HepG2 (cell line): ENCODE results near the gene MAGIX. TPM values are rescaled to one million over a fixed set of nuclear protein-coding genes. Genes with fewer than 3 reads are reported as not detected.
A peak's percentile ranks its signal among the peaks of the same experiment; 100 is the strongest.

Experiments
- ATAC-seq: fragments of 200-7000 bp; cut with Tn5 transposase; 3 replicates; pipeline ENCODE4 v1.9.1; 2020; ENCODE audit warnings: mild to moderate bottlenecking, moderate library complexity
- BruUV-seq: library from RNA; stranded (reverse); fragments of 400-500 nt; replicated peaks from 2 replicates; lab custom pipeline; 2021; lab: Mats Ljungman, UMichigan
- CTCF ChIA-PET: fragments of 300-600 bp; formaldehyde crosslinking; extraction: SDS; loops from one replicate; lab custom pipeline; 2021; ENCODE audit warnings: low total read pairs, inconsistent platforms, low intra/inter-chr PET ratio; lab: Yijun Ruan, JAX
- POLR2A ChIA-PET: fragments of 350-600 bp; sonication (Branson Sonifier 250); formaldehyde crosslinking; loops from one replicate; lab custom pipeline; 2020; ENCODE audit warnings: antibody characterized with exemption, inconsistent platforms; lab: Yijun Ruan, JAX
- DNase-seq: peaks from one replicate; pipeline ENCODE4 v3.0.0-alpha.2; 2015; ENCODE audit warnings: low spot score
- FAIRE-seq: peaks from 3 replicates; lab custom pipeline; 2011; peaks lifted over from hg19 to GRCh38; lab: Jason Lieb, UNC
- H2AFZ ChIP-seq: one replicate; pipeline ENCODE4 v1.6.1; 2011; ENCODE audit warnings: low read length, inconsistent platforms
- H3K27ac ChIP-seq: fragments of 300-600 bp; 3 replicates; pipeline ENCODE4 v1.8.0; 2011; ENCODE audit warnings: mixed run types, mild to moderate bottlenecking, mixed read lengths, low read length, inconsistent platforms; ENCODE audit not compliant: insufficient read depth; ENCODE audit errors: extremely low read length
- H3K27me3 ChIP-seq, 2 experiments: fragments of 200-600 bp in 1 of 2; 2 replicates in 1 of 2; 3 replicates in 1 of 2; pipeline versions ENCODE4 v1.6.0 to v1.8.0; 2011; ENCODE audit warnings: low read length in 2 of 2, mild to moderate bottlenecking in 2 of 2, moderate library complexity in 2 of 2, inconsistent platforms in 1 of 2; ENCODE audit not compliant: insufficient read depth in 2 of 2, control insufficient read depth in 1 of 2
- H3K36me3 ChIP-seq, 2 experiments: fragments of 200-600 bp in 1 of 2; replicated peaks in 1 of 2; 2 replicates in 1 of 2; 3 replicates in 1 of 2; pipeline versions ENCODE4 v1.5.1 to v1.8.0; 2011; ENCODE audit warnings: low read length in 2 of 2, inconsistent platforms in 1 of 2; ENCODE audit not compliant: insufficient read depth in 2 of 2, control insufficient read depth in 1 of 2
- H3K4me1 ChIP-seq: 2 replicates; pipeline ENCODE4 v1.5.1; 2012; ENCODE audit warnings: low read length, inconsistent platforms; ENCODE audit not compliant: insufficient read depth
- H3K4me2 ChIP-seq: 2 replicates; pipeline ENCODE4 v1.6.0; 2011; ENCODE audit warnings: low read depth, low read length, inconsistent platforms
- H3K4me3 ChIP-seq, 3 experiments: fragments of 200-600 bp in 1 of 3; sonication (generic), shearing (Covaris generic) in 1 of 3; replicated peaks in 1 of 3; 2 replicates each; pipeline ENCODE4 v1.5.1; 2011 to 2016; ENCODE audit warnings: low read length in 3 of 3, inconsistent platforms in 2 of 3, low read depth in 2 of 3, mild to moderate bottlenecking in 2 of 3, control low read depth in 1 of 3, mixed read lengths in 1 of 3; ENCODE audit not compliant: insufficient read depth in 1 of 3
- H3K79me2 ChIP-seq: one replicate; pipeline ENCODE4 v1.6.1; 2011; ENCODE audit warnings: low read length, inconsistent platforms; ENCODE audit not compliant: insufficient read depth
- H3K9ac ChIP-seq: 2 replicates; pipeline ENCODE4 v1.6.0; 2011; ENCODE audit warnings: mild to moderate bottlenecking, low read depth, low read length, inconsistent platforms; ENCODE audit not compliant: insufficient read depth
- H3K9me3 ChIP-seq: 2 replicates; pipeline ENCODE4 v1.5.1; 2012; ENCODE audit warnings: mild to moderate bottlenecking, low read length
- H4K20me1 ChIP-seq: 2 replicates; pipeline ENCODE4 v1.6.0; 2011; ENCODE audit warnings: inconsistent platforms, mild to moderate bottlenecking, low read length, moderate library complexity; ENCODE audit not compliant: insufficient read depth
- KDM5A ChIP-seq: fragments of 200-600 bp; sonication (generic); IDR thresholded peaks from 2 replicates; pipeline ENCODE4 v1.7.0; 2018; ENCODE audit warnings: antibody characterized with exemption, mild to moderate bottlenecking, low read length, borderline replicate concordance
- MED1 ChIP-seq: sonication (generic); formaldehyde crosslinking; IDR thresholded peaks from 2 replicates; pipeline ENCODE4 v1.4.0; 2020; ENCODE audit warnings: missing genetic modification reagents
- MEIS1 ChIP-seq: sonication (generic); formaldehyde crosslinking; IDR thresholded peaks from 2 replicates; pipeline ENCODE4 v1.9.0; 2021; ENCODE audit warnings: mild to moderate bottlenecking, missing genetic modification reagents, moderate library complexity, borderline replicate concordance
- MTF1 ChIP-seq: sonication (generic); formaldehyde crosslinking; IDR thresholded peaks from 2 replicates; pipeline ENCODE4 v1.5.0; 2020; ENCODE audit warnings: missing genetic modification reagents
- POLR2G ChIP-seq: fragments of 200-400 bp; formaldehyde crosslinking; IDR thresholded peaks from 2 replicates; pipeline ENCODE4 v1.6.1; 2018; ENCODE audit warnings: mild to moderate bottlenecking, low read depth, low read length, moderate library complexity
- STAG1 ChIP-seq: sonication (generic); formaldehyde crosslinking; IDR thresholded peaks from 2 replicates; pipeline ENCODE4 v1.4.0; 2020; ENCODE audit warnings: missing genetic modification reagents
- TFE3 ChIP-seq: IDR thresholded peaks from 2 replicates; pipeline ENCODE4 v1.6.1; 2016
- ZBTB20 ChIP-seq: sonication (generic); formaldehyde crosslinking; IDR thresholded peaks from 2 replicates; pipeline ENCODE4 v1.8.1; 2023; ENCODE audit warnings: missing genetic modification reagents, low read depth, mild to moderate bottlenecking, borderline replicate concordance
- ZBTB46 ChIP-seq: sonication (generic); formaldehyde crosslinking; IDR thresholded peaks from 2 replicates; pipeline ENCODE4 v1.4.0; 2020; ENCODE audit warnings: mild to moderate bottlenecking, missing genetic modification reagents, borderline replicate concordance
- ZNF3 ChIP-seq: IDR thresholded peaks from 2 replicates; pipeline ENCODE4 v1.7.0; 2017; ENCODE audit warnings: inconsistent platforms
- ZNF484 ChIP-seq: sonication (generic); formaldehyde crosslinking; IDR thresholded peaks from 2 replicates; pipeline ENCODE4 v1.5.1; 2020; ENCODE audit warnings: mild to moderate bottlenecking, low read depth, missing genetic modification reagents, borderline replicate concordance
- WGBS: methylation state at CpG from one replicate; pipeline ENCODE4 v1.1.6; 2017; ENCODE audit warnings: low lambda C conversion rate; 5-methylcytosine and 5-hydroxymethylcytosine counted together
- in situ Hi-C: cut with HindIII; loops from 2 replicates; pipeline ENCODE4 v1.10.0; 2017; ENCODE audit warnings: low pct_unique_long_range_greater_than_20kb; ENCODE audit not compliant: extremely low pct_ligation_motif_present
- intact Hi-C: fragments of 100-400 bp; cut with micrococcal nuclease; formaldehyde crosslinking; loops from one replicate; pipeline ENCODE4 v1.10.0; 2022; ENCODE audit not compliant: unreplicated experiment
- polyA plus RNA-seq, 8 experiments: library from polyadenylated mRNA; depleted of rRNA in 3 of 8; stranded (reverse) in 7 of 8; unstranded in 1 of 8; fragments of >200 nt; fragmentation: Illumina TruSeq in 4 of 8; extraction: Trizol in 4 of 8; gene quantifications; 2 replicates each; pipeline versions ENCODE4 v1.2.1 to v1.2.3, GENCODE V29; 2011 to 2016; ENCODE audit warnings: low read depth in 4 of 8, missing spikeins in 1 of 8, mixed read lengths in 1 of 8; ENCODE audit not compliant: insufficient read depth in 1 of 8
- total RNA-seq, 5 experiments: library from RNA; depleted of rRNA; stranded (reverse); fragments of >200 nt; fragmentation: Illumina TruSeq; extraction: Trizol; gene quantifications; 2 replicates each; pipeline ENCODE4 v1.2.3, GENCODE V29; 2016; ENCODE audit warnings: low read depth in 1 of 5
- TF ChIP-seq, protein P1 (sequence below): IDR thresholded peaks from 2 replicates; pipeline ENCODE4 v1.6.1; 2016; ENCODE audit warnings: mild to moderate bottlenecking
- TF ChIP-seq, protein P2 (sequence below): sonication (generic); formaldehyde crosslinking; IDR thresholded peaks from 2 replicates; pipeline ENCODE4 v1.9.0; 2021; ENCODE audit warnings: missing genetic modification reagents, mild to moderate bottlenecking, borderline replicate concordance

MAGIX gene
- total and polyA plus RNA-seq, 2 of the 13 experiments (the other 11 are each of a cell fraction or from before 2014, with no cell fraction given): 0.63 to 1.2 TPM

DNA sequence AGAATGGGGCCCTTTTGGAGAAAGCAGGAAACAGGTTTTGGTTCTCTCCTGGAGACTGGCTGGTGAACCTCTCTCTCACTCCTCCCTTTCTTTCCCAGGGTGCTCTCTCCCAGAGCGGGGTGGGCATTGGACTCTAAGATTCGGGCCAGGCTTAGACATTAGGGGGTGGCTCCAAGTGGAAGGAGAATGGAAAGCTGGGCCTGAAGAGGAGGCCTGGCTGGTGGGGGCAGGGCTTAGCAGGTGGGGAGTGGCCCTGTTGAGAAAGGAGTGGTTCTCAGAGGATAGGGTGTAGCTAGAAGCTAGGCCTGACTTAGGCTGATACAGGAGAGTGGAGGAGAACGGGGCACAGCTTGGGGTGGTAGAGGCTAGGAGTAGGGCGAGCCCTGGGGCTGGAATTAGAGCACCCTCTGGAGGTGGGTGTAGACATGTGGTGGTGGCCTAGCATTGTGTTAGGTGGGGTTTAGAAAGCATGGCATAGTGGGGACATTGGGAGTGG lies 14.8 kb downstream of the MAGIX start (continued):
- peak; percentile 40 for TF ChIP-seq STAG1 (CRISPR knock-in tag)
- TF ChIP-seq ZBTB20 (CRISPR knock-in tag): no peak

- ATAC-seq (no peak), FAIRE-seq (no peak)
- no CpG with 5 or more reads among the region's 23 CpGs for WGBS
- no peaks in the 10 kb centered on the region for H3K79me2 ChIP-seq
- intact Hi-C loops (no loop called here), in situ Hi-C loops (no loop called here)
- H3K36me3 ChIP-seq: peaks cover 0 to 2% of the 10 kb centered on the region in 2 experiments; a peak in 1 of 5 replicates
- no TSS peak for BruUV-seq
- no peak overlapping the region for H3K27ac ChIP-seq
- H3K4me2 ChIP-seq: no peak overlapping the region
- CTCF ChIA-PET: no interaction called here
- H4K20me1 ChIP-seq: no peaks in the 10 kb centered on the region
- H3K4me3 ChIP-seq: no peak overlapping the region
- no peaks in the 10 kb centered on the region for H3K9me3 ChIP-seq
- no peak overlapping the region for H3K9ac ChIP-seq
- H2AFZ ChIP-seq: no peak overlapping the region
- TF ChIP-seq POLR2G (no peak), ZNF3 (CRISPR knock-in tag) (no peak), KDM5A (no peak), MED1 (CRISPR knock-in tag) (no peak), TFE3 (CRISPR knock-in tag) (no peak), MEIS1 (CRISPR knock-in tag) (no peak), ZNF484 (CRISPR knock-in tag) (no peak), ZBTB46 (CRISPR knock-in tag) (no peak), MTF1 (CRISPR knock-in tag) (no peak)
- TF ChIP-seq, protein P1, sequence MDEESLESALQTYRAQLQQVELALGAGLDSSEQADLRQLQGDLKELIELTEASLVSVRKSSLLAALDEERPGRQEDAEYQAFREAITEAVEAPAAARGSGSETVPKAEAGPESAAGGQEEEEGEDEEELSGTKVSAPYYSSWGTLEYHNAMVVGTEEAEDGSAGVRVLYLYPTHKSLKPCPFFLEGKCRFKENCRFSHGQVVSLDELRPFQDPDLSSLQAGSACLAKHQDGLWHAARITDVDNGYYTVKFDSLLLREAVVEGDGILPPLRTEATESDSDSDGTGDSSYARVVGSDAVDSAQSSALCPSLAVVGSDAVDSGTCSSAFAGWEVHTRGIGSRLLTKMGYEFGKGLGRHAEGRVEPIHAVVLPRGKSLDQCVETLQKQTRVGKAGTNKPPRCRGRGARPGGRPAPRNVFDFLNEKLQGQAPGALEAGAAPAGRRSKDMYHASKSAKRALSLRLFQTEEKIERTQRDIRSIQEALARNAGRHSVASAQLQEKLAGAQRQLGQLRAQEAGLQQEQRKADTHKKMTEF (CRISPR knock-in tag): no peak
- TF ChIP-seq, protein P2, sequence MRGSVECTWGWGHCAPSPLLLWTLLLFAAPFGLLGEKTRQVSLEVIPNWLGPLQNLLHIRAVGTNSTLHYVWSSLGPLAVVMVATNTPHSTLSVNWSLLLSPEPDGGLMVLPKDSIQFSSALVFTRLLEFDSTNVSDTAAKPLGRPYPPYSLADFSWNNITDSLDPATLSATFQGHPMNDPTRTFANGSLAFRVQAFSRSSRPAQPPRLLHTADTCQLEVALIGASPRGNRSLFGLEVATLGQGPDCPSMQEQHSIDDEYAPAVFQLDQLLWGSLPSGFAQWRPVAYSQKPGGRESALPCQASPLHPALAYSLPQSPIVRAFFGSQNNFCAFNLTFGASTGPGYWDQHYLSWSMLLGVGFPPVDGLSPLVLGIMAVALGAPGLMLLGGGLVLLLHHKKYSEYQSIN (CRISPR knock-in tag): no peak
- TF ChIP-seq, all 625 proteins: peak for 0
- no peak for DNase-seq
- Histone ChIP-seq H3K4me1 (no peaks in the 10 kb centered on the region), H3K27me3 (no peaks in the 10 kb centered on the region)
- POLR2A ChIA-PET: no interaction called here
Observed at GRCh38 chrX:49177873-49178480, 15.4 kb downstream of the MAGIX start.
